ENCODE results near the gene ZC2HC1C.

The ZC2HC1C gene

GRCh38 chr14:75069121-75069810, at the start of gene ZC2HC1C:
ZC2HC1C (plus strand) TSS chr14:75069641; CDS start chr14:75070574, 933 bp downstream.
- peak; percentile 86 to 87 for DNase-seq

GRCh38 chr14:75022655-75023054, 46.8 kb upstream of the ZC2HC1C start:
- DNase-seq, result no peak

- DNase-seq, result no peak
These were observed 46.3 kb upstream of the ZC2HC1C start for GRCh38 chr14:75023108-75023507.

- DNase-seq, result no peak
These were observed 44.4 kb upstream of the ZC2HC1C start for GRCh38 chr14:75025082-75025481.

- DNase-seq, result no peak
These were observed 43.6 kb upstream of the ZC2HC1C start for GRCh38 chr14:75025876-75026275.

- DNase-seq, result no peak
These were observed 39.3 kb upstream of the ZC2HC1C start for GRCh38 chr14:75030147-75030546.

GRCh38 chr14:75032939-75033338, 36.5 kb upstream of the ZC2HC1C start:
- no peak for DNase-seq

- DNase-seq, result no peak
These were observed 28.9 kb upstream of the ZC2HC1C start for GRCh38 chr14:75040507-75040906.

- no peak for DNase-seq
These were observed 28.5 kb upstream of the ZC2HC1C start for GRCh38 chr14:75040959-75041358.

- DNase-seq, result no peak
These were observed 27.8 kb upstream of the ZC2HC1C start for GRCh38 chr14:75041613-75042012.

- no peak for DNase-seq
These were observed 27.4 kb upstream of the ZC2HC1C start for GRCh38 chr14:75042035-75042434.

- DNase-seq, result no peak
These were observed 25.1 kb upstream of the ZC2HC1C start for GRCh38 chr14:75044322-75044721.

- no peak for DNase-seq
These were observed 24.7 kb upstream of the ZC2HC1C start for GRCh38 chr14:75044752-75045151.

- no peak for DNase-seq
These were observed 23.2 kb upstream of the ZC2HC1C start for GRCh38 chr14:75046275-75046674.

- no peak for DNase-seq
These were observed 22.5 kb upstream of the ZC2HC1C start for GRCh38 chr14:75046899-75047298.

GRCh38 chr14:75047506-75047905, 21.9 kb upstream of the ZC2HC1C start:
- no peak for DNase-seq

GRCh38 chr14:75048101-75048500, 21.3 kb upstream of the ZC2HC1C start:
- DNase-seq, result no peak

GRCh38 chr14:75049136-75049535, 20.3 kb upstream of the ZC2HC1C start:
- no peak for DNase-seq

GRCh38 chr14:75049731-75050201, 19.7 kb upstream of the ZC2HC1C start:
- DNase-seq, result no peak

- peak; percentile 83 to 86 for DNase-seq
These were observed 18.4 kb upstream of the ZC2HC1C start, which contains the start of gene MLH3 for GRCh38 chr14:75050852-75051555. MLH3 (minus strand) TSS chr14:75051467; CDS start chr14:75049655, 1,812 bp downstream.

- DNase-seq, result no peak
These were observed 17.9 kb upstream of the ZC2HC1C start for GRCh38 chr14:75051556-75051899.

GRCh38 chr14:75053396-75054291, 15.8 kb upstream of the ZC2HC1C start:
- DNase-seq, result no peak

- DNase-seq, result no peak
These were observed 15.0 kb upstream of the ZC2HC1C start for GRCh38 chr14:75054421-75054820.

Data from activated T-cell treated with anti-CD3 and anti-CD28 coated beads, Interleukin-2, amount 50 U/mL, for 48 hours (primary cell).